Endothelial cell of umbilical vein (primary cell): Measurements from ENCODE around the gene PRDM16.

Experiments
- CTCF ChIP-seq, 2 donors: IDR thresholded peaks; 1 replicate in 1 of 2; 2 replicates in 1 of 2; pipeline ENCODE4 v1.5.1; 2011; ENCODE audit warnings: low read length in 2 of 2, mild to moderate bottlenecking in 2 of 2, moderate library complexity in 2 of 2, control low read depth in 1 of 2, inconsistent platforms in 1 of 2, low read depth in 1 of 2; ENCODE audit not compliant: insufficient read depth in 1 of 2; ENCODE audit errors: extremely low read depth in 1 of 2
- EZH2 ChIP-seq: IDR thresholded peaks from 2 replicates; pipeline ENCODE4 v1.6.1; 2012; ENCODE audit warnings: borderline replicate concordance, low read depth, mild to moderate bottlenecking, moderate library complexity, low read length, inconsistent platforms; ENCODE audit not compliant: severe bottlenecking
- GATA2 ChIP-seq: IDR thresholded peaks from 2 replicates; pipeline ENCODE4 v1.7.0; 2011; ENCODE audit warnings: low read depth, mild to moderate bottlenecking, moderate library complexity, mixed read lengths, low read length; ENCODE audit not compliant: insufficient read length, insufficient read depth
- JUN ChIP-seq: IDR thresholded peaks from 2 replicates; pipeline ENCODE4 v1.6.1; 2011; ENCODE audit warnings: borderline replicate concordance, low read depth; ENCODE audit not compliant: insufficient read length, insufficient read depth
- MAX ChIP-seq: IDR thresholded peaks from 2 replicates; pipeline ENCODE4 v1.6.1; 2011; ENCODE audit not compliant: insufficient read depth, insufficient read length
- POLR2A ChIP-seq: IDR thresholded peaks from 2 replicates; pipeline ENCODE4 v1.6.1; 2012; ENCODE audit warnings: low read depth, mild to moderate bottlenecking, control low read depth, low read length
- POLR2AphosphoS5 ChIP-seq: IDR thresholded peaks from 2 replicates; pipeline ENCODE4 v1.6.1; 2012; ENCODE audit warnings: low read depth, mild to moderate bottlenecking, control low read depth, low read length, moderate library complexity; ENCODE audit not compliant: insufficient read depth

GRCh38 chr1:3176028-3176427 is 107.0 kb downstream of the PRDM16 start:
- TF ChIP-seq POLR2AphosphoS5 (no peak), CTCF (IDR thresholded peaks at IDR 0.05; ENCODE audit: extremely low read depth in 1 of 2, insufficient read depth in 1 of 2, low read depth in 1 of 2, low read length in 2 of 2) (no peak), MAX (no peak), POLR2A (no peak), JUN (no peak), EZH2 (no peak), GATA2 (no peak)
